T-helper 2 cell treated with Interferon-gamma antibody and Interleukin-4, amounts not matched to agents 100 ng/mL and 5 ng/mL, for 36 hours (primary cell): ENCODE data around the gene TMEM91. TPM values are rescaled to one million over a fixed set of nuclear protein-coding genes. Genes with fewer than 3 reads are reported as not detected.
"Not testable (repeated sequence)": the region's sequence is repeated elsewhere in the genome, so short reads cannot be mapped to it uniquely, and the experiment has no call there.

Experiments used
- intact Hi-C: fragments of 100-400 bp; cut with micrococcal nuclease; formaldehyde crosslinking; loops from one replicate; pipeline ENCODE4 v1.15.1; 2023
- total RNA-seq: library from RNA; stranded (reverse); gene quantifications from 2 replicates; pipeline ENCODE4 v1.2.3, GENCODE V29; 2022

The TMEM91 gene
- total RNA-seq: 4.4 and 5.6 TPM in 2 replicates

- intact Hi-C loops: no loop called here
These were observed at the start of gene TMEM91 for GRCh38 chr19:41376241-41376997. TSS of gene TMEM91 (plus strand) at chr19:41376533. CDS start at chr19:41378310, 1,777 bp downstream.

GRCh38 chr19:41327076-41327575 lies 49.2 kb upstream of the TMEM91 start:
- intact Hi-C loops: no loop called here

DNA sequence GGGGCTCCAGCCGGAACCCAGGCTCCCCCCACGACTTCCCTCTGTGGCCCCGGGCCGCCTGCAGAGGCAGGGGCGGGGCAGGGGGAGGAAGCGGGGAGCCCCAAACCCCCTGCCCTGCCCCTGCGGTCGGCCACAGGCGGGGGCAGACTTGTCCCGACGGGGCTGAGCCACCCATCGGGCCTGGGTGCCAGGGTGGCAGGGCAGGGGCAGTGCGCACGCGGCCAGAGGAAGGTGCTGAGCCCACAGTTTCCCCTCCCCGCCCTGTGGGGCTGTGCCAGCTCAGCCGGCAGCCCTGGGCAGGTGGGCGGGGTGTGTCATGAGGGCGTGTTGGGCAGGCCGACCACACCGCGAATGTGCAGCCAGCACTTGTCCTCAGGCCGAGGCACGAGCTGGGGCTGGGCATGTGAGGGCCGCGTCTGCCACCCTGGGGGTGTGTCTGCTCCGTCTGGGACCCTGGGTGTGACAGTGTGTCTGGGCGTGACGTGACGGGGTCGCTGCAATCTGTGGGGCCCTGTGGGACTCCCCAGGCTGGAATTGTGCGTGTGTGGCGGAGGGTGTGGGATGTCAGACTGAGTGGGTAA lies 48.7 kb upstream of the TMEM91 start:
- intact Hi-C loops: loop anchor here (1.0 to 2.0 kb wide), 2 partner anchors 19 to 25 kb away; no protein-coding TSS in a partner anchor

- intact Hi-C loops: loop anchor here (1.0 to 2.0 kb wide), 2 partner anchors 19 to 24 kb away; no protein-coding TSS in a partner anchor
These were observed 48.0 kb upstream of the TMEM91 start for GRCh38 chr19:41328157-41328841.

DNA sequence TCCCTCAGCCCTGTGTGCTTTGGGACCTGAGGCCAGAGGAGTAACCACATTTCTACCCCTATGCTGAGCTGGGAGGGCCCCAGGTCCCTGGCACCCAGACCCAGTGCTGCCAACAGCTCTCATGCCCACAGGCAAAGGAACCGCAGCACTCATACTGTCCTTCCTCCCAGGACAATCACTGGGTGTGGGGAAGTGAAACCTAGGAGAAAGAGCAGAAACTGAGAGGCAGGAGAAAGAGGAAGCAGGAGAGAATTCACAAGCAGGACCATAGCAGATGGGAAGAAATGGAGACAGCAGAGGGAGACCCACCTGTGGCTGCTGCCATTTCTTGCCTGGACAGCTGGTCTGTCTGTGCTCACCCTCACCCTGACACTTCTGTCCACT lies 47.5 kb upstream of the TMEM91 start:
- intact Hi-C loops: loop anchor here (1.0 to 2.0 kb wide), 2 partner anchors 20 to 23 kb away; no protein-coding TSS in a partner anchor

DNA sequence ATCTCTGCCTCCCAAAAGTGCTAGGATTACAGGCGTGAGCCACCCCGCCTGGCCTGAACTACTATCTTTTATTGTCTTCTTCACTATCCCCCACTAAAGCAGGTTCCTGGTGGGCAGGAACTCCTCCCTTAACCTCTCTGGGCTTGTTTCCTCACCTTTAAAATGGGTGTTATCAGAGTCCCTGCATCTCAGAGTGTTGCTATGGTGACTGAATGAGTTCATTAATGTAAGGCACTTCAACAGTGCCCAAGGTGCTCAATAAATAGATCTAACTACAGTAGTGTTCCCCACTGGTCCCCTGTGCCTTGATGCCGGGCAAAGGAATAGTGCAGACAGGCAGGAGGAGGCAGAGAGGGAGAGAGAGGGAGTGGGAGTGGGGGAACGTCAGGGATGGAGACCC lies 45.9 kb upstream of the TMEM91 start:
- intact Hi-C loops: no loop called here

DNA sequence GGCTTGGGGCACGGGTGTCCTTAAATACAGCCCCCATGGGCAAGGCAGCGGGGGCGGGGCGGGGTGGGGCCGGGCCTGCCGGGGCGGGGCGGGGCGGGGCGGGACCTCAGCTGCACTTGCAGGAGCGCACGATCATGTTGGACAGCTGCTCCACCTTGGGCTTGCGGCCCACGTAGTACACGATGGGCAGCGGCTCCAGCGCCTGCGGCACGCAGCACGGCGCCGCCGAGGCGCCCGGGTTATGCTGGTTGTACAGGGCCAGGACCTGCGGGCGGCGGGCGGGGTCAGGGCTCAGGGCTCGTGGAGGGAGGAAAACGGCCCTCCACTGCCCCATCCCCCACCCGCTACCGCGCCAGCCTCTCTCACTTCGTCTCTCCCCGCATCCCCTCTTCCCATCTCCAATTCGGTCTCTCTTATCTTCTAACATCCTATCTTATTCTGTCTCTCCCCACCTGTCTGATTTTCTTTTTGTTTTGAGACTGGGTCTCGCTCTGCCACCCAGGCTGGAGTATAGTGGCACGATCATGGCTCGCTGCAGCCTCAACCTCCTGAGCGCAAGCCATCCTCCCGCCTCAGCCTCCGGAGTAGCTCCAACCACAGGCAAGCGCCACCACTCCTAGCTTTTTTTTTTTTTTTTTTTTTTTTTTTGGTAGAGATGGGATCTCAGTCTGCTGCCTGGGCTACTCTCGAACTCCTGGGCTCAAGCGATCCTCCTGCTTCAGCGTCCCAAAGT lies 45.2 kb upstream of the TMEM91 start:
- intact Hi-C loops: no loop called here

DNA sequence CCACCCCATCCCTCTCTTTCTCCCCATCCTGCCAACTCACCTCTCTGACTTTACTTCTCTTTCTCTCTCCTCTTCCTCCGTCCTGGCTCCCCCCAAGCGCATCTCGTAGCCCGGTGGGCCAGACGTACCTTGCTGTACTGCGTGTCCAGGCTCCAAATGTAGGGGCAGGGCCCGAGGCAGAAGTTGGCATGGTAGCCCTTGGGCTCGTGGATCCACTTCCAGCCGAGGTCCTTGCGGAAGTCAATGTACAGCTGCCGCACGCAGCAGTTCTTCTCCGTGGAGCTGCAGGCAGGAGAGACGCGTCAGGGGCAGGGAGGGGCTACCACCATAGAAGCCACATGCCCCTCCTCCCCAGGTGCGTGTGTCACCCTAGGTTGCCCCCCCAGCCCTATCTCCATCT lies 44.3 kb upstream of the TMEM91 start:
- intact Hi-C loops: no loop called here

DNA sequence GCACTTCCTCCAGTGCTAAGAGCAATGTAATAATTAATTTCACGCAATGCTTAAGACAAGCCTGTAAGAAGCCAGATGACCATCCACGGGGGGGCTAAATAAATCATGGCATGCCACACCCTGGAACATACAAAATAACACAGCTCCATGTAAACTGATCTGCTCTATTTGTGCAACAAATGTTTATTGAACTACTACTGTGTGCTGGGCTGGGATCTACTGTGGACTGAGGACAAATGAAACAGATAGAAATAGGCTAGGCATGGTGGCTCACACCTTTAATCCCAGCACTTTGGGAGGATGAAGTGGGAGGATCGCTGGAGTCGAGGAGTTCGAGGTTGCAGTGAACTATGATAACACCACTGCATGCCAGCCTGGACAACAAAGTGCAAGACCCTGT lies 43.9 kb upstream of the TMEM91 start:
- intact Hi-C loops: no loop called here

DNA sequence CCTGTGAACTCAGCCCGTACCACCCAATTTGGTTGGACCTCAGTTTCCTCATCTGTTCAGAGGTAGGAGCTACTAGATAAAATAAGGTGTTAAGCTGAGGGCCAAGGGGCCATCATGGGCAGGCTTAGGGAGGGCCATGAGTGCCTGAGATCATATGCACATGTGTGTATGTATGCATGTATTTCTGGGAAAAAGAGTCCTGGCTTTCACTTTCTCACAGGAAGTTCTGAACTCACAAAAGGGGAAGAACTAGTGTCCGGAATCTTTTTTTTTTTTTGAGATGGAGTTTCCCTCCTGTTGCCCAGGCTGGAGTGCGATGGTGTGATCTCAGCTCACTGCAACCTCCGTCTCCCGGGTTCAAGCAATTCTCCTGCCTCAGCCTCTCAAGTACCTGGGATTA lies 41.5 kb upstream of the TMEM91 start:
- intact Hi-C loops: no loop called here

DNA sequence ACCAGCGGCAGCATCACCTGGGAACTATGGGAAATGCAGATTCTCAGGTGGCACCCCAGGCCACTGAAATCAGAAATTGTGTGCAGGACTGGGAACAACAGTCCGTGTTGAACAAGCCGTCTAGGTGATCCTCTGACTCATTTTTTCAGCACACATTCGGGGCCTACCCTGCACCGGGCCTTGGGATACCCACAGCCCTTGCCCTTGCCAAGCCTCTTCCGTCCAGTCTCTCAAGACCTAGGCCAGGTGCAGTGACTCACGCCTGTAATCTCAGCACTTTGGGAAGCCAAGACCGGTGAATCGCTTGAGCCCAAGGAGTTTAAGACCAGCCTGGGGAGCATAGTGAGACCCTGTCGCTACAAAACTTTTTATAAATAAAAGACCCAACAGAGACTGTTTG lies 40.9 kb upstream of the TMEM91 start:
- intact Hi-C loops: no loop called here

DNA sequence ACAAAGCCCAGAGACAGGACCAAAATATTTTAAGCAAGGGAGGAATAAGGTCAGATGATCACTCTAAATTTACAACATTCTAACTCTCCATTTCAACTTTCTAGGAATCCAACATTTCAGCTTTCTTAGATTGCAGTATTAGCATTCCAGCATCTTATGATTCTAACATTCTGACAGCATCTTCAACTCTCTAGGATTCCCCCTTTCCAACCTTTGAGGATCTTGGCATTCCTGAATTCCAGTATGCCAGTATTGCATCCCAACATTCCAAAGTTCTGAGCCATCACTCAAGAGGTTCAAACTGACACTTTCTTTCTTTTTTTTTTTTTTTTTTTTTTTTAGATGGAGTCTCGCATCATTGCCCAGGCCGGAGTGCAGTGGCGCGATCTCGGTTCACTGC lies 36.4 kb upstream of the TMEM91 start:
- intact Hi-C loops: no loop called here

DNA sequence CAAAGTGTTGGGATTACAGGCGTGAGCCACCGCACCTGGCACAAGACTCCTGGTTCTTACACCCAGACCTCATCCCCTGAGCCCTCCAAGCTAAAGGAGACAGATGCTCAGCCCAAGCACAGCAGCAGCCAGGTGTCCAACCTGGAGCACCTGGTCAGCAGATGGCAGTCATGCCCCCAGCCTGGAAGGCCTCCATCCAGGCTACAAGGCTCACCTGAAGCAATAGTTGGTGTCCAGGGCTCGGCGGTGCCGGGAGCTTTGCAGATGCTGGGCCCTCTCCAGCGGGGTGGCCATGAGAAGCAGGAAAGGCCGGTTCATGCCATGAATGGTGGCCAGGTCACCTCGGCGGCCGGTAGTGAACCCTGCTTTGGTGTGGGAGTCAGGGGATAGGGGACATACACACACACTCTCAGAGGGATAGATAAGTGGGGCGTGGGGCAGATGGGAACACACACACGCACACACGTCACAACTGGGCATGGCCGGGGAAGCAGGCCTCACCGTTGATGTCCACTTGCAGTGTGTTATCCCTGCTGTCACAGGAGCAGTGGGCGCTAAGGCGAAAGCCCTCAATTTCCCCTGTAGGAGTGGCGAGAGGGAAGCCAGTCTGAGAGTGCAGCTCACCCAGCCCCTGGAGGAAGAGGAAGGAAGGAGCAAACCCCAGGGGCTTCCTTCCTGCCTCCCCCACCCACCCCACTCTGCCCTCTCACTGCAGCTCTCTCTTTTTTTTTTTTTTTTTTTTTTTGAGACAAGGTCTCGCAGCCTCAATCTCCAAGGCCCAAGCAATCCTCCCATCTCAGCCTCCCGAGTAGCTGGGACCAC lies 34.5 kb upstream of the TMEM91 start:
- intact Hi-C loops: no loop called here

- intact Hi-C loops: no loop called here
These were observed 32.2 kb upstream of the TMEM91 start for GRCh38 chr19:41344162-41344561.

DNA sequence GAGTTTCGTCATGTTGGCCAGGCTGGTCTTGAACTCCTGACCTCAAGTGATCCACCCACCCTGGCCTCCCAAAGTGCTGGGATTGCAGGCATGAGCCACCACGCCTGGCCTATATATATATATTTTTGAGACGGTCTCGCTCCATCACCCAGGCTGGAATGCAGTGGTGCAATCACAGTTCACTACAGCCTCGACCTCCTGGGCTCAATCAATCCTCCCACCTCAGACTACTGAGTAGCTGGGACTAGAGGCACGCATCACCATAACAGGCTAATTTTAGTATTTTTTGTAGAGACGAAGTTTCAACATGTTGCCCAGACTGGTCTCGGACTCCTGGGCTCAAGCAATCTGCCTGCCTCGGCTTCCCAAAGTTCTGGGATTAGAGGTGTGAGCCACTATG lies 29.4 kb upstream of the TMEM91 start:
- intact Hi-C loops: not testable (repeated sequence)

DNA sequence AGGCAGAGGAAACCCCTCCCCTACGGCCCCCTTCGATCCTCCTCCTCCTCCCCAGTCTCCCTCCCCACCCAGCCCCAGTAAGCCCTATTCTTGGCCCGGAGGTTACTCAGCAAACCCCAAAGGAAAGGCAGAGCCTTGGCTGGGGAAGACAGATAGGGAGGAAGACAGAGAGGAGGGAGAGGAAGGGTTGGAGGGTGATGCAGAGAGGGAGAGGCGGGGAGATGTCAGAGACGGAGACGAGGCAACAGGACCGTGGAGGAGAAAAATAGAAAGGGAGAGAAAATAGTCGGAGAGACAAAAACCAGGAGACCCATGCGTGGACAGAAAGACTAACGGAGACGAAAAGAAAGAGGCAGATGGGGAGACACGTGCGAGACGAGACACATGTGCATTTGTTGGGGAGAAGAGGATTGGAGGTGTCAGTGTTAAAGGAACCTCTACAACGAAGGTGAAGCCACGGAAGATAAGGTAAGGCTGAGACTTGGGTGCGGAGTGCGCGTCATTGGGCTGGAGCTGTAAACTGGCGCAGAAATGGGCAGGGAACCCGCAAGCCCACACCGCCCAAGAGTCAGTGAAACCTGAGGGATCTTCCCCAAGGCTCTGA lies 25.5 kb upstream of the TMEM91 start:
- intact Hi-C loops: loop anchor here (10.0 kb wide), 1 partner anchor 194 kb away; no protein-coding TSS in a partner anchor

GRCh38 chr19:41351339-41352245 lies 24.7 kb upstream of the TMEM91 start:
- intact Hi-C loops: loop anchor here (1.0 to 10.0 kb wide), 3 partner anchors 23 to 193 kb away; no protein-coding TSS in a partner anchor

- intact Hi-C loops: loop anchor here (1.0 to 10.0 kb wide), 3 partner anchors 24 to 193 kb away; no protein-coding TSS in a partner anchor
These were observed 24.1 kb upstream of the TMEM91 start for GRCh38 chr19:41352279-41352608.
